SU-DHL-6 (cell line): ENCODE measurements around the gene C19orf25.

ENCODE experiments used
- H2AFZ ChIP-seq: fragments of 200-600 bp; sonication (generic); 2 replicates; pipeline ENCODE4 v1.6.1; 2014; ENCODE audit warnings: low read depth, mild to moderate bottlenecking, moderate library complexity, mixed read lengths, antibody characterized with exemption, low read length; ENCODE audit not compliant: severe bottlenecking
- H3F3A ChIP-seq: fragments of 200-600 bp; shearing (Covaris generic); 2 replicates; pipeline ENCODE4 v1.6.0; 2016; ENCODE audit warnings: antibody characterized with exemption, mild to moderate bottlenecking; ENCODE audit not compliant: insufficient read depth
- H3K27ac ChIP-seq: fragments of 200-600 bp; sonication (generic); 2 replicates; pipeline ENCODE4 v1.5.1; 2016; ENCODE audit warnings: low read depth, mild to moderate bottlenecking, low read length, moderate library complexity, mixed read lengths
- H3K27me3 ChIP-seq: fragments of 200-600 bp; sonication (generic), shearing (Covaris generic); 2 replicates; pipeline ENCODE4 v1.6.0; 2014; ENCODE audit warnings: mild to moderate bottlenecking, low read length
- H3K36me3 ChIP-seq: fragments of 200-600 bp; sonication (generic); 2 replicates; pipeline ENCODE4 v1.6.1; 2014; ENCODE audit warnings: mild to moderate bottlenecking, low read length, mixed read lengths
- H3K4me2 ChIP-seq: fragments of 300-600, 200-600 bp; shearing (Covaris generic), sonication (generic); 2 replicates; pipeline ENCODE4 v1.6.0; 2014; ENCODE audit warnings: low read length, low read depth, mild to moderate bottlenecking; ENCODE audit not compliant: poor library complexity, severe bottlenecking
- H3K4me3 ChIP-seq: fragments of 200-600 bp; sonication (generic); 2 replicates; pipeline ENCODE4 v1.5.1; 2014; ENCODE audit warnings: antibody characterized with exemption, low read length, mild to moderate bottlenecking, mixed read lengths; ENCODE audit not compliant: insufficient read depth, poor library complexity, severe bottlenecking
- H3K79me2 ChIP-seq: fragments of 200-600 bp; sonication (generic); 2 replicates; pipeline ENCODE4 v1.6.1; 2014; ENCODE audit warnings: mild to moderate bottlenecking, low read length, moderate library complexity; ENCODE audit not compliant: insufficient read depth
- H3K9ac ChIP-seq: fragments of 200-600 bp; sonication (generic); 2 replicates; pipeline ENCODE4 v1.7.0; 2014; ENCODE audit warnings: mild to moderate bottlenecking, low read length
- H3K9me2 ChIP-seq: fragments of 200-600 bp; sonication (generic); replicated peaks from 2 replicates; pipeline ENCODE4 v1.6.1; 2014; ENCODE audit warnings: low read length; ENCODE audit not compliant: insufficient read depth
- H3K9me3 ChIP-seq: fragments of 200-600 bp; sonication (generic); 2 replicates; pipeline ENCODE4 v1.6.1; 2014; ENCODE audit warnings: low read length, mixed read lengths; ENCODE audit not compliant: insufficient read depth
- H4K20me1 ChIP-seq: fragments of 200-600 bp; sonication (generic); 2 replicates; pipeline ENCODE4 v1.6.1; 2014; ENCODE audit warnings: low read depth, mild to moderate bottlenecking, antibody characterized with exemption, low read length, moderate library complexity, mixed read lengths
- EZH2phosphoT487 ChIP-seq: fragments of 200-600 bp; sonication (generic), shearing (Covaris generic); conservative IDR thresholded peaks from 2 replicates; pipeline ENCODE4 v1.6.1; 2018; ENCODE audit warnings: mild to moderate bottlenecking, antibody characterized with exemption, low read length, moderate library complexity, mixed read lengths
- TF ChIP-seq, protein P1 (sequence below): fragments of 200-600 bp; sonication (generic); IDR thresholded peaks from one replicate; pipeline ENCODE4 v1.5.1; 2017; ENCODE audit warnings: antibody characterized with exemption, mild to moderate bottlenecking, low read length, moderate library complexity; ENCODE audit not compliant: insufficient read depth, poor library complexity, severe bottlenecking

C19orf25 gene

GRCh38 chr19:1491849-1492170, 12.8 kb upstream of the C19orf25 start:
- Histone ChIP-seq H3F3A (no peaks in the 10 kb centered on the region), H4K20me1 (no peaks in the 10 kb centered on the region), H3K9ac (no peak overlapping the region), H3K4me3 (no peak overlapping the region), H3K9me3 (no peaks in the 10 kb centered on the region), H3K27ac (no peak overlapping the region), H3K36me3 (no peaks in the 10 kb centered on the region), H3K4me2 (no peak overlapping the region), H3K79me2 (no peaks in the 10 kb centered on the region), H3K27me3 (no peaks in the 10 kb centered on the region), H3K9me2 (no peaks in the 10 kb centered on the region), H2AFZ (no peak overlapping the region)
- no peak for TF ChIP-seq EZH2phosphoT487
- TF ChIP-seq, protein P1, sequence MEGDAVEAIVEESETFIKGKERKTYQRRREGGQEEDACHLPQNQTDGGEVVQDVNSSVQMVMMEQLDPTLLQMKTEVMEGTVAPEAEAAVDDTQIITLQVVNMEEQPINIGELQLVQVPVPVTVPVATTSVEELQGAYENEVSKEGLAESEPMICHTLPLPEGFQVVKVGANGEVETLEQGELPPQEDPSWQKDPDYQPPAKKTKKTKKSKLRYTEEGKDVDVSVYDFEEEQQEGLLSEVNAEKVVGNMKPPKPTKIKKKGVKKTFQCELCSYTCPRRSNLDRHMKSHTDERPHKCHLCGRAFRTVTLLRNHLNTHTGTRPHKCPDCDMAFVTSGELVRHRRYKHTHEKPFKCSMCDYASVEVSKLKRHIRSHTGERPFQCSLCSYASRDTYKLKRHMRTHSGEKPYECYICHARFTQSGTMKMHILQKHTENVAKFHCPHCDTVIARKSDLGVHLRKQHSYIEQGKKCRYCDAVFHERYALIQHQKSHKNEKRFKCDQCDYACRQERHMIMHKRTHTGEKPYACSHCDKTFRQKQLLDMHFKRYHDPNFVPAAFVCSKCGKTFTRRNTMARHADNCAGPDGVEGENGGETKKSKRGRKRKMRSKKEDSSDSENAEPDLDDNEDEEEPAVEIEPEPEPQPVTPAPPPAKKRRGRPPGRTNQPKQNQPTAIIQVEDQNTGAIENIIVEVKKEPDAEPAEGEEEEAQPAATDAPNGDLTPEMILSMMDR = no peak

- Histone ChIP-seq H3K9ac (peak within 1 kb of the TSS; percentile 46; the same call in 1 of the 2 replicates), H3K27ac (no peak within 1 kb of the TSS)
Observed at GRCh38 chr19:1491114-1491848, 12.3 kb upstream of the C19orf25 start, which contains the start of gene REEP6. REEP6 (plus strand) TSS chr19:1491181; CDS start chr19:1491270, 89 bp downstream.

DNA sequence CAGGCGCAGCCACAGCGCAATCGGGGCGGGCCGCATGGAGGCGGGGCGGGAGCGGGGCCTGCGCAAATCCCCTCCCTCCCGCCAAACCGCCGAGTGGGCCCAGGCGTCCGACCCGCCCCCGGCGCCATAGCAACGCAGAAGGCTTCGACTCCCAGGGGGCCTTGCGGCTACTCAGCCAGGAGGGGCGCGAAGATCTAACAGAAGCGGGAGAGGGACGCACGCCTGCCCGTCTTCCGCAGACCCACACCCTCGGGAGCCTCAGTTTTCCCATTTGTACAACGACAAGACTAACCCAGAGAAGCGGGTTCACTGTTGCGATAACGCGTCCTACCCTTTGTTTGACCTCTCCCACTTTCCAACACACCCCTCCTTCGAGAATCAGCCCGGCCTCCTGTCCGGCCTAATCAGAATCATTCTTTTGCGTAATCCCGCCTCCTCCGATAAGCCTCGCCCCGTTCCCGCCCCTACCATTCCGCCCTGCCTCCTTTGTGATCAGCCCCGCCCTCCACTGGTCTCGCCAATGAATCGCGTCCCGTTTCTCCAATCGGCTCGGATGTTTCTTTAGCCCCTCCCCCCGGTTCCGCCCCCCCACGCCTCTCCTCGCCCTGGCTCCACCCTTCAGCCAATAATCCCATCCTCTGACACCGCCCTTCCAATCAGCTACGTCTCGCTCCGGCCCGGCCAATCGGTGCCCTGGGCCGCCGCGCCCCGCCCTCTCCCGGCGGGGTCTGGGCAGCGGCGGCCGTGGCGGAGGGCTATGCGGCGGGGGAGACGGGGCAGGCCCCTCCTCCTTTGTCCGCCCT, 11.5 kb upstream of the C19orf25 start, which contains the start of gene PCSK4:
PCSK4 (minus strand) TSS at position 40 of the 803 bp plus-strand sequence; CDS start at position 36, 4 bp downstream.
- H3K27me3 ChIP-seq = no peaks in the 10 kb centered on the region
- H3K4me2 ChIP-seq = peak within 1 kb of the TSS; percentile 71
- H3K79me2 ChIP-seq = no peaks in the 10 kb centered on the region
- H3F3A ChIP-seq = no peaks in the 10 kb centered on the region
- no peak within 1 kb of the TSS for H3K27ac ChIP-seq
- H3K4me3 ChIP-seq = peak within 1 kb of the TSS; percentile 53
- H2AFZ ChIP-seq = peak within 1 kb of the TSS; percentile 75
- no peaks in the 10 kb centered on the region for H4K20me1 ChIP-seq
- H3K36me3 ChIP-seq = no peaks in the 10 kb centered on the region
- H3K9me3 ChIP-seq = no peaks in the 10 kb centered on the region
- H3K9me2 ChIP-seq = no peaks in the 10 kb centered on the region
- peak within 1 kb of the TSS; percentile 46; the same call in 1 of the 2 replicates for H3K9ac ChIP-seq
- no peak for TF ChIP-seq EZH2phosphoT487
- TF ChIP-seq, protein P1 = no peak

More at GRCh38 chr19:1491114-1491848, 12.3 kb upstream of the C19orf25 start, which contains the start of gene REEP6:
- Histone ChIP-seq H3K36me3 (no peaks in the 10 kb centered on the region), H3K27me3 (no peaks in the 10 kb centered on the region), H3K4me3 (peak within 1 kb of the TSS; percentile 53), H4K20me1 (no peaks in the 10 kb centered on the region), H3K9me3 (no peaks in the 10 kb centered on the region), H2AFZ (peak within 1 kb of the TSS; percentile 75), H3F3A (no peaks in the 10 kb centered on the region), H3K79me2 (no peaks in the 10 kb centered on the region), H3K9me2 (no peaks in the 10 kb centered on the region), H3K4me2 (peak within 1 kb of the TSS; percentile 71)
- TF ChIP-seq EZH2phosphoT487 = no peak
- TF ChIP-seq, protein P1 = no peak
